ENCODE results near the gene ATRIP.
"Not testable (repeated sequence)": the region's sequence is repeated elsewhere in the genome, so short reads cannot be mapped to it uniquely, and the experiment has no call there.

GRCh38 chr3:48461767-48462166, 15.2 kb downstream of the ATRIP start:
- not testable (repeated sequence) for TF ChIP-seq EZH2 (IDR thresholded peaks at IDR 0.05; ENCODE audit: borderline replicate concordance, low read depth, low read length, severe bottlenecking); CTCF (IDR thresholded peaks at IDR 0.05; ENCODE audit: borderline replicate concordance, extremely low read depth, low read length, poor library complexity, severe bottlenecking)

Data from DND-41 (cell line).